Measurements from ENCODE around the gene LRFN3.

- no peak for TF ChIP-seq NFRKB (IDR thresholded peaks at IDR 0.05)
- no peak for TF ChIP-seq BHLHE40 (IDR thresholded peaks at IDR 0.05; ENCODE audit: borderline replicate concordance)
These were observed 1.4 kb downstream of the LRFN3 start for GRCh38 chr19:35937345-35938281.
